GM18861 (cell line): ENCODE results near the gene MFNG.

Experiments
- ATAC-seq: cut with Tn5 transposase; IDR thresholded peaks from one replicate; pipeline ENCODE4 v1.9.1; 2021; ENCODE audit not compliant: unreplicated experiment

Gene MFNG

GRCh38 chr22:37427135-37427710 lies 59.0 kb downstream of the MFNG start, which contains the start of gene ELFN2:
Gene ELFN2, minus strand, starts transcription at chr22:37427479. Its CDS starts 51,945 bp downstream, at chr22:37375534.
- no peak for ATAC-seq

- ATAC-seq = no peak
Observed at GRCh38 chr22:37426706-37427134, 59.5 kb downstream of the MFNG start.

- ATAC-seq = no peak
Observed at GRCh38 chr22:37425800-37426705, 60.1 kb downstream of the MFNG start.

GRCh38 chr22:37425369-37425768 lies 60.8 kb downstream of the MFNG start:
- no peak for ATAC-seq

- ATAC-seq = no peak
Observed at GRCh38 chr22:37423283-37423682, 62.9 kb downstream of the MFNG start.

- no peak for ATAC-seq
Observed at GRCh38 chr22:37421468-37421877, 64.7 kb downstream of the MFNG start.

- ATAC-seq = no peak
Observed at GRCh38 chr22:37420686-37421467, 65.3 kb downstream of the MFNG start.

GRCh38 chr22:37419969-37420685 lies 66.1 kb downstream of the MFNG start:
- no peak for ATAC-seq

GRCh38 chr22:37419370-37419968 lies 66.7 kb downstream of the MFNG start:
- no peak for ATAC-seq
